HepG2 (cell line): ENCODE results near the gene KIN. TPM values are rescaled to one million over a fixed set of nuclear protein-coding genes. Genes with fewer than 3 reads are reported as not detected.

Experiments used
- GLI4 ChIP-seq: sonication (generic); formaldehyde crosslinking; IDR thresholded peaks from 2 replicates; pipeline ENCODE4 v1.5.1; 2020; ENCODE audit warnings: missing genetic modification reagents, mild to moderate bottlenecking, moderate library complexity, borderline replicate concordance
- MLLT10 ChIP-seq: sonication (generic); formaldehyde crosslinking; IDR thresholded peaks from 2 replicates; pipeline ENCODE4 v1.4.0; 2020; ENCODE audit warnings: missing genetic modification reagents
- MTA1 ChIP-seq: sonication (generic); formaldehyde crosslinking; IDR thresholded peaks from 2 replicates; pipeline ENCODE4 v1.4.0; 2020; ENCODE audit warnings: missing genetic modification reagents, mild to moderate bottlenecking, borderline replicate concordance
- PAWR ChIP-seq: sonication (generic); formaldehyde crosslinking; IDR thresholded peaks from 2 replicates; pipeline ENCODE4 v1.4.0; 2020; ENCODE audit warnings: missing genetic modification reagents, mild to moderate bottlenecking, borderline replicate concordance
- ZBTB20 ChIP-seq: sonication (generic); formaldehyde crosslinking; IDR thresholded peaks from 2 replicates; pipeline ENCODE4 v1.8.1; 2023; ENCODE audit warnings: missing genetic modification reagents, low read depth, mild to moderate bottlenecking, borderline replicate concordance
- ZBTB42 ChIP-seq: sonication (generic); formaldehyde crosslinking; IDR thresholded peaks from 2 replicates; pipeline ENCODE4 v1.5.0; 2020; ENCODE audit warnings: mild to moderate bottlenecking, missing genetic modification reagents
- ZFY ChIP-seq: sonication (generic); formaldehyde crosslinking; IDR thresholded peaks from 2 replicates; pipeline ENCODE4 v1.4.0; 2020; ENCODE audit warnings: missing genetic modification reagents
- polyA plus RNA-seq, 8 experiments: library from polyadenylated mRNA; depleted of rRNA in 3 of 8; stranded (reverse) in 7 of 8; unstranded in 1 of 8; fragments of >200 nt; fragmentation: Illumina TruSeq in 4 of 8; extraction: Trizol in 4 of 8; gene quantifications; 2 replicates each; pipeline versions ENCODE4 v1.2.1 to v1.2.3, GENCODE V29; 2011 to 2016; ENCODE audit warnings: low read depth in 4 of 8, missing spikeins in 1 of 8, mixed read lengths in 1 of 8; ENCODE audit not compliant: insufficient read depth in 1 of 8
- total RNA-seq, 5 experiments: library from RNA; depleted of rRNA; stranded (reverse); fragments of >200 nt; fragmentation: Illumina TruSeq; extraction: Trizol; gene quantifications; 2 replicates each; pipeline ENCODE4 v1.2.3, GENCODE V29; 2016; ENCODE audit warnings: low read depth in 1 of 5
- TF ChIP-seq, protein P1 (sequence below): IDR thresholded peaks from 2 replicates; pipeline ENCODE4 v1.6.1; 2018; ENCODE audit warnings: missing genetic modification reagents
- TF ChIP-seq, protein P2 (sequence below): sonication (generic); formaldehyde crosslinking; IDR thresholded peaks from 2 replicates; pipeline ENCODE4 v1.5.1; 2020; ENCODE audit warnings: mild to moderate bottlenecking, missing genetic modification reagents
- TF ChIP-seq, protein P3 (sequence below), 2 experiments: fragments of 450-650 bp in 1 of 2; sonication (generic) in 1 of 2; formaldehyde crosslinking in 1 of 2; IDR thresholded peaks; 2 replicates each; pipeline versions ENCODE4 v1.6.1 to v1.8.0; 2016 to 2022; ENCODE audit warnings: antibody characterized with exemption in 1 of 2, mild to moderate bottlenecking in 1 of 2, missing genetic modification reagents in 1 of 2
- TF ChIP-seq, protein P4 (sequence below): sonication (generic); formaldehyde crosslinking; IDR thresholded peaks from 2 replicates; pipeline ENCODE4 v1.4.0; 2020; ENCODE audit warnings: low read depth, missing genetic modification reagents

Gene KIN
- total and polyA plus RNA-seq, 2 of the 13 experiments (the other 11 are each of a cell fraction or from before 2014, with no cell fraction given): 4.9 to 23.2 TPM

DNA sequence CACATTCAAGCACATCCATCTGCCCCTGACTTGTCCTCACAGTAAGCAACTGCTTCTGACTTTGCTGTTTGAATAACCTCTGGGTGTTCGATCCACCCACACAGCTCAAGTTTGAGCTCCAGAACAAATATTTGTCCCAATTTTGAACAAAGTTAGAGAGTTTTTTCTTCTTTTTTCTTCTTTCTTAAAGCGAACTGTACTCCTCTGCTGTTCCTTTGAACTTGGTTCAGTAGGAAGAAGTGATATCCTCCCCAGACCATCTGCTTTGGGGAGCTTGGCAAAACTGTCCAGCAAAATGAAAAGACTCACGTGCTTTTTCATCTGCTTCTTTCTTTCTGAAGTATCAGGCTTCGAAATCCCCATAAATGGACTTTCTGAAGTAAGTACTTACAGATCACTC lies 84.7 kb downstream of the KIN start, which contains the start of gene ITIH2 (continued):
- TF ChIP-seq, protein P1, sequence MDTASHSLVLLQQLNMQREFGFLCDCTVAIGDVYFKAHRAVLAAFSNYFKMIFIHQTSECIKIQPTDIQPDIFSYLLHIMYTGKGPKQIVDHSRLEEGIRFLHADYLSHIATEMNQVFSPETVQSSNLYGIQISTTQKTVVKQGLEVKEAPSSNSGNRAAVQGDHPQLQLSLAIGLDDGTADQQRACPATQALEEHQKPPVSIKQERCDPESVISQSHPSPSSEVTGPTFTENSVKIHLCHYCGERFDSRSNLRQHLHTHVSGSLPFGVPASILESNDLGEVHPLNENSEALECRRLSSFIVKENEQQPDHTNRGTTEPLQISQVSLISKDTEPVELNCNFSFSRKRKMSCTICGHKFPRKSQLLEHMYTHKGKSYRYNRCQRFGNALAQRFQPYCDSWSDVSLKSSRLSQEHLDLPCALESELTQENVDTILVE: no peak
- TF ChIP-seq, protein P2, sequence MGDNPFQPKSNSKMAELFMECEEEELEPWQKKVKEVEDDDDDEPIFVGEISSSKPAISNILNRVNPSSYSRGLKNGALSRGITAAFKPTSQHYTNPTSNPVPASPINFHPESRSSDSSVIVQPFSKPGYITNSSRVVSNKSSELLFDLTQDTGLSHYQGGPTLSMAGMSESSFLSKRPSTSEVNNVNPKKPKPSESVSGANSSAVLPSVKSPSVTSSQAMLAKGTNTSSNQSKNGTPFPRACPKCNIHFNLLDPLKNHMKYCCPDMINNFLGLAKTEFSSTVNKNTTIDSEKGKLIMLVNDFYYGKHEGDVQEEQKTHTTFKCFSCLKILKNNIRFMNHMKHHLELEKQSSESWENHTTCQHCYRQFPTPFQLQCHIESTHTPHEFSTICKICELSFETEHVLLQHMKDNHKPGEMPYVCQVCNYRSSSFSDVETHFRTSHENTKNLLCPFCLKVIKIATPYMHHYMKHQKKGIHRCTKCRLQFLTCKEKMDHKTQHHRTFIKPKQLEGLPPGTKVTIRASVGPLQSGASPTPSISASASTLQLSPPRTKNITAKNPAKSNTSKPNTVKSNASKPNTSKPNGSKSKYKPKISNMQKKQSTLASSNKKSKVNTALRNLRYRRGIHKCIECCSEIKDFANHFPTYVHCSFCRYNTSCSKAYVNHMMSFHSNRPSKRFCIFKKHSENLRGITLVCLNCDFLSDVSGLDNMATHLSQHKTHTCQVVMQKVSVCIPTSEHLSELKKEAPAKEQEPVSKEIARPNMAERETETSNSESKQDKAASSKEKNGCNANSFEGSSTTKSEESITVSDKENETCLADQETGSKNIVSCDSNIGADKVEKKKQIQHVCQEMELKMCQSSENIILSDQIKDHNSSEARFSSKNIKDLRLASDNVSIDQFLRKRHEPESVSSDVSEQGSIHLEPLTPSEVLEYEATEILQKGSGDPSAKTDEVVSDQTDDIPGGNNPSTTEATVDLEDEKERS (CRISPR knock-in tag): no peak
- TF ChIP-seq MLLT10 (CRISPR knock-in tag) (peak; percentile 85; the same call in 1 of the 2 replicates), ZBTB42 (CRISPR knock-in tag) (no peak), ZFY (CRISPR knock-in tag) (no peak), MTA1 (CRISPR knock-in tag) (no peak), GLI4 (CRISPR knock-in tag) (no peak), ZBTB20 (CRISPR knock-in tag) (no peak), PAWR (no peak)
- TF ChIP-seq, protein P3, sequence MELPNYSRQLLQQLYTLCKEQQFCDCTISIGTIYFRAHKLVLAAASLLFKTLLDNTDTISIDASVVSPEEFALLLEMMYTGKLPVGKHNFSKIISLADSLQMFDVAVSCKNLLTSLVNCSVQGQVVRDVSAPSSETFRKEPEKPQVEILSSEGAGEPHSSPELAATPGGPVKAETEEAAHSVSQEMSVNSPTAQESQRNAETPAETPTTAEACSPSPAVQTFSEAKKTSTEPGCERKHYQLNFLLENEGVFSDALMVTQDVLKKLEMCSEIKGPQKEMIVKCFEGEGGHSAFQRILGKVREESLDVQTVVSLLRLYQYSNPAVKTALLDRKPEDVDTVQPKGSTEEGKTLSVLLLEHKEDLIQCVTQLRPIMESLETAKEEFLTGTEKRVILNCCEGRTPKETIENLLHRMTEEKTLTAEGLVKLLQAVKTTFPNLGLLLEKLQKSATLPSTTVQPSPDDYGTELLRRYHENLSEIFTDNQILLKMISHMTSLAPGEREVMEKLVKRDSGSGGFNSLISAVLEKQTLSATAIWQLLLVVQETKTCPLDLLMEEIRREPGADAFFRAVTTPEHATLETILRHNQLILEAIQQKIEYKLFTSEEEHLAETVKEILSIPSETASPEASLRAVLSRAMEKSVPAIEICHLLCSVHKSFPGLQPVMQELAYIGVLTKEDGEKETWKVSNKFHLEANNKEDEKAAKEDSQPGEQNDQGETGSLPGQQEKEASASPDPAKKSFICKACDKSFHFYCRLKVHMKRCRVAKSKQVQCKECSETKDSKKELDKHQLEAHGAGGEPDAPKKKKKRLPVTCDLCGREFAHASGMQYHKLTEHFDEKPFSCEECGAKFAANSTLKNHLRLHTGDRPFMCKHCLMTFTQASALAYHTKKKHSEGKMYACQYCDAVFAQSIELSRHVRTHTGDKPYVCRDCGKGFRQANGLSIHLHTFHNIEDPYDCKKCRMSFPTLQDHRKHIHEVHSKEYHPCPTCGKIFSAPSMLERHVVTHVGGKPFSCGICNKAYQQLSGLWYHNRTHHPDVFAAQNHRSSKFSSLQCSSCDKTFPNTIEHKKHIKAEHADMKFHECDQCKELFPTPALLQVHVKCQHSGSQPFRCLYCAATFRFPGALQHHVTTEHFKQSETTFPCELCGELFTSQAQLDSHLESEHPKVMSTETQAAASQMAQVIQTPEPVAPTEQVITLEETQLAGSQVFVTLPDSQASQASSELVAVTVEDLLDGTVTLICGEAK (IDR thresholded peaks at IDR 0.05): no peak
- TF ChIP-seq, protein P3 (CRISPR knock-in tag; IDR thresholded peaks at IDR 0.05): no peak
- TF ChIP-seq, protein P4, sequence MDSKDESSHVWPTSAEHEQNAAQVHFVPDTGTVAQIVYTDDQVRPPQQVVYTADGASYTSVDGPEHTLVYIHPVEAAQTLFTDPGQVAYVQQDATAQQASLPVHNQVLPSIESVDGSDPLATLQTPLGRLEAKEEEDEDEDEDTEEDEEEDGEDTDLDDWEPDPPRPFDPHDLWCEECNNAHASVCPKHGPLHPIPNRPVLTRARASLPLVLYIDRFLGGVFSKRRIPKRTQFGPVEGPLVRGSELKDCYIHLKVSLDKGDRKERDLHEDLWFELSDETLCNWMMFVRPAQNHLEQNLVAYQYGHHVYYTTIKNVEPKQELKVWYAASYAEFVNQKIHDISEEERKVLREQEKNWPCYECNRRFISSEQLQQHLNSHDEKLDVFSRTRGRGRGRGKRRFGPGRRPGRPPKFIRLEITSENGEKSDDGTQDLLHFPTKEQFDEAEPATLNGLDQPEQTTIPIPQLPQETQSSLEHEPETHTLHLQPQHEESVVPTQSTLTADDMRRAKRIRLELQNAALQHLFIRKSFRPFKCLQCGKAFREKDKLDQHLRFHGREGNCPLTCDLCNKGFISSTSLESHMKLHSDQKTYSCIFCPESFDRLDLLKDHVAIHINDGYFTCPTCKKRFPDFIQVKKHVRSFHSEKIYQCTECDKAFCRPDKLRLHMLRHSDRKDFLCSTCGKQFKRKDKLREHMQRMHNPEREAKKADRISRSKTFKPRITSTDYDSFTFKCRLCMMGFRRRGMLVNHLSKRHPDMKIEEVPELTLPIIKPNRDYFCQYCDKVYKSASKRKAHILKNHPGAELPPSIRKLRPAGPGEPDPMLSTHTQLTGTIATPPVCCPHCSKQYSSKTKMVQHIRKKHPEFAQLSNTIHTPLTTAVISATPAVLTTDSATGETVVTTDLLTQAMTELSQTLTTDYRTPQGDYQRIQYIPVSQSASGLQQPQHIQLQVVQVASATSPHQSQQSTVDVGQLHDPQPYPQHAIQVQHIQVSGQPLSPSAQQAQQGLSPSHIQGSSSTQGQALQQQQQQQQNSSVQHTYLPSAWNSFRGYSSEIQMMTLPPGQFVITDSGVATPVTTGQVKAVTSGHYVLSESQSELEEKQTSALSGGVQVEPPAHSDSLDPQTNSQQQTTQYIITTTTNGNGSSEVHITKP: no peak
